ENCODE data around the gene HYAL3. TPM values are rescaled to one million over a fixed set of nuclear protein-coding genes. Genes with fewer than 3 reads are reported as not detected.

HYAL3 gene
- total and polyA plus RNA-seq, 2 of the 13 experiments (the other 11 are each of a cell fraction or from before 2014, with no cell fraction given), result 5.5 to 10.4 TPM

DNA sequence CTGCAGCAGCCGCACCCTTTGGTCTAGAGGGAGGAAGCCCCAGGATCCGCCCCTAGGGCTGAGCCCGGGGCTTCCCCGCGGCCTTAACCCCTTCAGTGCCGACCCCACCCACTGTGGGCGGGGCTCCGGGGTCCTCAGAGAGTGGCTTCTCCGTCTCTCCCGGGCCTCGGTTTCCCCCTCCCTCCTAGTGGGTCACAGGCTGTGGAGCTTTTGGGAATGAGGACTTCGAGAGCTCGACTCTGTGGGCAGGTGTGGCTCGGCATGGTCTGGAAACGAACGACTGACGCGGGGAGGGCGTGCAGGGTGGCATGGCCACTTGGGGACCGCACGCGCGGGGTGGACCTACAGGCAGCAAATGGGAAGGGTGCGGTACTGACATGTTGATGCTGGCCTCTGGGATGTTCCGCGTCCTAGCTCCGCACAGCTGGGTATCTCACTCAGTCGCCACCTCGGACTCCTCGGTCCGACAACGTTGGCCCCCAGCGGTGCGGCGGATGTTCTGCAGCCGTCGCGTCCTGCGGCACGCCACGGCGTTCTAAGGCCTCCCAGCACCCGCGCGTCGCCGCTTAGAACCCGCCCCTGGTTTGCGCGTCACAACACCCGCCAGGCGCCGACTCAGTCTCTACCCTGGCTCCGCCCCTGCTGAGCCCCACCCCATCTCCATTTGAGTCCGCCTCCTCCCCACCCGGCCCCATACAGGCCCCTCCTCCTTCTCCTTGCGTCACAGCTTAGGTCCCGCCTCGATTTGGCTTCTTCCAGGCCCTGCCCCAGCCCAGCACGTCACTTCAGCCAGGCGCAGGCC is at the start of gene HYAL3, which contains the start of gene NAA80 (continued):
- TF ChIP-seq, protein P1, sequence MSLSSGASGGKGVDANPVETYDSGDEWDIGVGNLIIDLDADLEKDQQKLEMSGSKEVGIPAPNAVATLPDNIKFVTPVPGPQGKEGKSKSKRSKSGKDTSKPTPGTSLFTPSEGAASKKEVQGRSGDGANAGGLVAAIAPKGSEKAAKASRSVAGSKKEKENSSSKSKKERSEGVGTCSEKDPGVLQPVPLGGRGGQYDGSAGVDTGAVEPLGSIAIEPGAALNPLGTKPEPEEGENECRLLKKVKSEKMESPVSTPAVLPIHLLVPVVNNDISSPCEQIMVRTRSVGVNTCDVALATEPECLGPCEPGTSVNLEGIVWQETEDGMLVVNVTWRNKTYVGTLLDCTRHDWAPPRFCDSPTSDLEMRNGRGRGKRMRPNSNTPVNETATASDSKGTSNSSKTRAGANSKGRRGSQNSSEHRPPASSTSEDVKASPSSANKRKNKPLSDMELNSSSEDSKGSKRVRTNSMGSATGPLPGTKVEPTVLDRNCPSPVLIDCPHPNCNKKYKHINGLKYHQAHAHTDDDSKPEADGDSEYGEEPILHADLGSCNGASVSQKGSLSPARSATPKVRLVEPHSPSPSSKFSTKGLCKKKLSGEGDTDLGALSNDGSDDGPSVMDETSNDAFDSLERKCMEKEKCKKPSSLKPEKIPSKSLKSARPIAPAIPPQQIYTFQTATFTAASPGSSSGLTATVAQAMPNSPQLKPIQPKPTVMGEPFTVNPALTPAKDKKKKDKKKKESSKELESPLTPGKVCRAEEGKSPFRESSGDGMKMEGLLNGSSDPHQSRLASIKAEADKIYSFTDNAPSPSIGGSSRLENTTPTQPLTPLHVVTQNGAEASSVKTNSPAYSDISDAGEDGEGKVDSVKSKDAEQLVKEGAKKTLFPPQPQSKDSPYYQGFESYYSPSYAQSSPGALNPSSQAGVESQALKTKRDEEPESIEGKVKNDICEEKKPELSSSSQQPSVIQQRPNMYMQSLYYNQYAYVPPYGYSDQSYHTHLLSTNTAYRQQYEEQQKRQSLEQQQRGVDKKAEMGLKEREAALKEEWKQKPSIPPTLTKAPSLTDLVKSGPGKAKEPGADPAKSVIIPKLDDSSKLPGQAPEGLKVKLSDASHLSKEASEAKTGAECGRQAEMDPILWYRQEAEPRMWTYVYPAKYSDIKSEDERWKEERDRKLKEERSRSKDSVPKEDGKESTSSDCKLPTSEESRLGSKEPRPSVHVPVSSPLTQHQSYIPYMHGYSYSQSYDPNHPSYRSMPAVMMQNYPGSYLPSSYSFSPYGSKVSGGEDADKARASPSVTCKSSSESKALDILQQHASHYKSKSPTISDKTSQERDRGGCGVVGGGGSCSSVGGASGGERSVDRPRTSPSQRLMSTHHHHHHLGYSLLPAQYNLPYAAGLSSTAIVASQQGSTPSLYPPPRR (CRISPR knock-in tag; IDR thresholded peaks at IDR 0.05; ENCODE audit: borderline replicate concordance), result no peak
- TF ChIP-seq, protein P2, sequence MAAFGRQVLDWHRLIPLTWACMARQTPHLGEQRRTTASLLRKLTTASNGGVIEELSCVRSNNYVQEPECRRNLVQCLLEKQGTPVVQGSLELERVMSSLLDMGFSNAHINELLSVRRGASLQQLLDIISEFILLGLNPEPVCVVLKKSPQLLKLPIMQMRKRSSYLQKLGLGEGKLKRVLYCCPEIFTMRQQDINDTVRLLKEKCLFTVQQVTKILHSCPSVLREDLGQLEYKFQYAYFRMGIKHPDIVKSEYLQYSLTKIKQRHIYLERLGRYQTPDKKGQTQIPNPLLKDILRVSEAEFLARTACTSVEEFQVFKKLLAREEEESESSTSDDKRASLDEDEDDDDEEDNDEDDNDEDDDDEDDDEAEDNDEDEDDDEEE (CRISPR knock-in tag; IDR thresholded peaks at IDR 0.05), result 0 out of 2 replicates have a peak, but pooled peaks have one; percentile 18
- TF ChIP-seq KDM6A (CRISPR knock-in tag; IDR thresholded peaks at IDR 0.05; ENCODE audit: low read depth), result 0 out of 2 replicates have a peak, but pooled peaks have one; percentile 18
- no peak for TF ChIP-seq LCORL (IDR thresholded peaks at IDR 0.05)
- TF ChIP-seq LCORL (CRISPR knock-in tag; IDR thresholded peaks at IDR 0.05), result no peak
- TF ChIP-seq, protein P3, sequence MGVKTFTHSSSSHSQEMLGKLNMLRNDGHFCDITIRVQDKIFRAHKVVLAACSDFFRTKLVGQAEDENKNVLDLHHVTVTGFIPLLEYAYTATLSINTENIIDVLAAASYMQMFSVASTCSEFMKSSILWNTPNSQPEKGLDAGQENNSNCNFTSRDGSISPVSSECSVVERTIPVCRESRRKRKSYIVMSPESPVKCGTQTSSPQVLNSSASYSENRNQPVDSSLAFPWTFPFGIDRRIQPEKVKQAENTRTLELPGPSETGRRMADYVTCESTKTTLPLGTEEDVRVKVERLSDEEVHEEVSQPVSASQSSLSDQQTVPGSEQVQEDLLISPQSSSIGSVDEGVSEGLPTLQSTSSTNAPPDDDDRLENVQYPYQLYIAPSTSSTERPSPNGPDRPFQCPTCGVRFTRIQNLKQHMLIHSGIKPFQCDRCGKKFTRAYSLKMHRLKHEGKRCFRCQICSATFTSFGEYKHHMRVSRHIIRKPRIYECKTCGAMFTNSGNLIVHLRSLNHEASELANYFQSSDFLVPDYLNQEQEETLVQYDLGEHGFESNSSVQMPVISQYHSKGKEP (CRISPR knock-in tag; IDR thresholded peaks at IDR 0.05), result no peak
- no peak for TF ChIP-seq ZNF383 (CRISPR knock-in tag; IDR thresholded peaks at IDR 0.05; ENCODE audit: borderline replicate concordance)
- TF ChIP-seq, protein P4, sequence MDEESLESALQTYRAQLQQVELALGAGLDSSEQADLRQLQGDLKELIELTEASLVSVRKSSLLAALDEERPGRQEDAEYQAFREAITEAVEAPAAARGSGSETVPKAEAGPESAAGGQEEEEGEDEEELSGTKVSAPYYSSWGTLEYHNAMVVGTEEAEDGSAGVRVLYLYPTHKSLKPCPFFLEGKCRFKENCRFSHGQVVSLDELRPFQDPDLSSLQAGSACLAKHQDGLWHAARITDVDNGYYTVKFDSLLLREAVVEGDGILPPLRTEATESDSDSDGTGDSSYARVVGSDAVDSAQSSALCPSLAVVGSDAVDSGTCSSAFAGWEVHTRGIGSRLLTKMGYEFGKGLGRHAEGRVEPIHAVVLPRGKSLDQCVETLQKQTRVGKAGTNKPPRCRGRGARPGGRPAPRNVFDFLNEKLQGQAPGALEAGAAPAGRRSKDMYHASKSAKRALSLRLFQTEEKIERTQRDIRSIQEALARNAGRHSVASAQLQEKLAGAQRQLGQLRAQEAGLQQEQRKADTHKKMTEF (CRISPR knock-in tag; IDR thresholded peaks at IDR 0.05), result peak; percentile 82; the same call in 1 of the 2 replicates
- peak; percentile 50; the same call in 1 of the 2 replicates for TF ChIP-seq ZNF501 (CRISPR knock-in tag; IDR thresholded peaks at IDR 0.05)
- no peak for TF ChIP-seq HMG20A (CRISPR knock-in tag; IDR thresholded peaks at IDR 0.05; ENCODE audit: borderline replicate concordance)
- peak; percentile 99 for TF ChIP-seq AGO2 (optimal IDR thresholded peaks at IDR 0.05; ENCODE audit: low read depth, low read length)
- peak; percentile 76; the same call in 1 of the 2 replicates for TF ChIP-seq ZNF552 (CRISPR knock-in tag; IDR thresholded peaks at IDR 0.05; ENCODE audit: borderline replicate concordance)
- TF ChIP-seq, protein P5, sequence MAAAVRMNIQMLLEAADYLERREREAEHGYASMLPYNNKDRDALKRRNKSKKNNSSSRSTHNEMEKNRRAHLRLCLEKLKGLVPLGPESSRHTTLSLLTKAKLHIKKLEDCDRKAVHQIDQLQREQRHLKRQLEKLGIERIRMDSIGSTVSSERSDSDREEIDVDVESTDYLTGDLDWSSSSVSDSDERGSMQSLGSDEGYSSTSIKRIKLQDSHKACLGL (CRISPR knock-in tag; IDR thresholded peaks at IDR 0.05), result peak; percentile 26; the same call in 1 of the 2 replicates
- no peak for TF ChIP-seq RFXANK (CRISPR knock-in tag; IDR thresholded peaks at IDR 0.05)
- peak; percentile 65; the same call in 1 of the 2 replicates for TF ChIP-seq KMT2B (CRISPR knock-in tag; IDR thresholded peaks at IDR 0.05)
- TF ChIP-seq, protein P6, sequence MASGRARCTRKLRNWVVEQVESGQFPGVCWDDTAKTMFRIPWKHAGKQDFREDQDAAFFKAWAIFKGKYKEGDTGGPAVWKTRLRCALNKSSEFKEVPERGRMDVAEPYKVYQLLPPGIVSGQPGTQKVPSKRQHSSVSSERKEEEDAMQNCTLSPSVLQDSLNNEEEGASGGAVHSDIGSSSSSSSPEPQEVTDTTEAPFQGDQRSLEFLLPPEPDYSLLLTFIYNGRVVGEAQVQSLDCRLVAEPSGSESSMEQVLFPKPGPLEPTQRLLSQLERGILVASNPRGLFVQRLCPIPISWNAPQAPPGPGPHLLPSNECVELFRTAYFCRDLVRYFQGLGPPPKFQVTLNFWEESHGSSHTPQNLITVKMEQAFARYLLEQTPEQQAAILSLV (CRISPR knock-in tag; IDR thresholded peaks at IDR 0.05; ENCODE audit: borderline replicate concordance), result no peak; the same call in 1 of the 2 replicates
- TF ChIP-seq ZNF253 (CRISPR knock-in tag; IDR thresholded peaks at IDR 0.05; ENCODE audit: borderline replicate concordance), result peak; percentile 63; the same call in 1 of the 2 replicates
- TF ChIP-seq ZFAT (CRISPR knock-in tag; conservative IDR thresholded peaks at IDR 0.05), result no peak
- TF ChIP-seq ZNF224 (CRISPR knock-in tag; IDR thresholded peaks at IDR 0.05), result no peak
